Glutamatergic neuron (in vitro differentiated cells): Measurements from ENCODE around the gene GRIK3. TPM values are rescaled to one million over a fixed set of nuclear protein-coding genes. Genes with fewer than 3 reads are reported as not detected.

Experiments
- DNase-seq: peaks from one replicate; pipeline ENCODE4 v3.0.0; 2022
- H3K27ac Mint-ChIP-seq: one replicate; pipeline ENCODE4 v1.8.0; 2020; ENCODE audit warnings: mild to moderate bottlenecking, mixed read lengths, inconsistent platforms; ENCODE audit not compliant: unreplicated experiment
- H3K27me3 Mint-ChIP-seq: one replicate; pipeline ENCODE4 v1.8.0; 2020; ENCODE audit warnings: mild to moderate bottlenecking, moderate library complexity, mixed read lengths, inconsistent platforms; ENCODE audit not compliant: unreplicated experiment
- H3K36me3 Mint-ChIP-seq: one replicate; pipeline ENCODE4 v1.8.0; 2020; ENCODE audit warnings: mild to moderate bottlenecking, mixed read lengths, inconsistent platforms; ENCODE audit not compliant: unreplicated experiment
- H3K4me1 Mint-ChIP-seq: one replicate; pipeline ENCODE4 v1.8.0; 2020; ENCODE audit warnings: mild to moderate bottlenecking, low read depth, mixed read lengths, inconsistent platforms; ENCODE audit not compliant: unreplicated experiment
- H3K4me3 Mint-ChIP-seq: one replicate; pipeline ENCODE4 v1.8.0; 2020; ENCODE audit warnings: mild to moderate bottlenecking, mixed read lengths, inconsistent platforms; ENCODE audit not compliant: unreplicated experiment
- H3K9me3 Mint-ChIP-seq: one replicate; pipeline ENCODE4 v1.8.0; 2020; ENCODE audit warnings: mild to moderate bottlenecking, moderate library complexity, mixed read lengths, inconsistent platforms; ENCODE audit not compliant: unreplicated experiment
- CTCF ChIP-seq: fragments of 200-600 bp; sonication (generic); IDR thresholded peaks from one replicate; pipeline ENCODE4 v1.5.0; 2021; ENCODE audit not compliant: partially characterized antibody, unreplicated experiment
- total RNA-seq: library from RNA; stranded (reverse); fragmentation: NEBNext Ultra II Directional; extraction: Animal tissue kit (Norgen Biotek cat#: 25700); gene quantifications from one replicate; pipeline ENCODE4 v1.2.1, GENCODE V29; 2021; ENCODE audit not compliant: unreplicated experiment

The GRIK3 gene
- total RNA-seq, 1 donor from 2014 or later, result 60.1 TPM

GRCh38 chr1:36807262-36807661, 227.1 kb downstream of the GRIK3 start:
- DNase-seq, result no peak
- Mint-ChIP-seq H3K27ac (no peak overlapping the region), H3K4me1 (no peaks in the 10 kb centered on the region), H3K4me3 (no peak overlapping the region), H3K27me3 (peaks cover 9% of the 10 kb centered on the region), H3K9me3 (peaks cover 6% of the 10 kb centered on the region), H3K36me3 (peaks cover 11% of the 10 kb centered on the region)
- TF ChIP-seq CTCF, result no peak

DNA sequence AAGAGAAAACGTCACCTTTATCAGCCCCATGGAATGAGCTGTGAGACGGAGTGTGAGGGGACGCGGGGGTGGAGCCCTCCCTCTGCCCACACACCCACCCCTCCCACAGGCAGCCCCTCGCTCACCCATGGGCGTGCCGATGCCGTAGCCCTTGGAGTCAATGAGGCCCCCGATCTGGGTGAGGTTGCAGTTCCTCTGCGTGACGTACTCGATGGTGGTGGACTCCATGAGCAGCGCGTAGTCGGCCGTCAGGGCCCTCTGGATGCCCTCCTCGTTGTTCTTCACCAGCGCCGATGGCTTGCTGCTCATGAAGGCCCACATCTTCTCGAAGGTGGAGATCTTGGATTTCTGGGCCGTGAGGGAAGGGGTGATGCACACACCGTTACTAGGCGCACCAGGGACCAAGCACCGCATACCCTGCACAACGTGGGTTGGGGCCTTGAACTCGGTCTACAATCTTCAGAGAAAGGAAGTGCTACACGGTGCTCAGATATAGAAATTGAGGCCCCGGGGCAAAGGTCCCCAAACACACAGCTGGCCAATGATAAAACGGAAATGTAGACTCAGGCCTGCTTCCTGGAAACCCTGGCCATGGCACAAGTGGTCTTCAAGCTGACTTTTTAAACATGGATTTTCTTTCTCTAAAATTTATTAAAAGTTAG, 228.2 kb downstream of the GRIK3 start:
- Mint-ChIP-seq H3K27me3 (peaks cover 9% of the 10 kb centered on the region), H3K4me3 (no peak overlapping the region), H3K4me1 (no peaks in the 10 kb centered on the region), H3K27ac (no peak overlapping the region), H3K36me3 (peaks cover 11% of the 10 kb centered on the region), H3K9me3 (peaks cover 6% of the 10 kb centered on the region)
- DNase-seq, result no peak
- no peak for TF ChIP-seq CTCF

DNA sequence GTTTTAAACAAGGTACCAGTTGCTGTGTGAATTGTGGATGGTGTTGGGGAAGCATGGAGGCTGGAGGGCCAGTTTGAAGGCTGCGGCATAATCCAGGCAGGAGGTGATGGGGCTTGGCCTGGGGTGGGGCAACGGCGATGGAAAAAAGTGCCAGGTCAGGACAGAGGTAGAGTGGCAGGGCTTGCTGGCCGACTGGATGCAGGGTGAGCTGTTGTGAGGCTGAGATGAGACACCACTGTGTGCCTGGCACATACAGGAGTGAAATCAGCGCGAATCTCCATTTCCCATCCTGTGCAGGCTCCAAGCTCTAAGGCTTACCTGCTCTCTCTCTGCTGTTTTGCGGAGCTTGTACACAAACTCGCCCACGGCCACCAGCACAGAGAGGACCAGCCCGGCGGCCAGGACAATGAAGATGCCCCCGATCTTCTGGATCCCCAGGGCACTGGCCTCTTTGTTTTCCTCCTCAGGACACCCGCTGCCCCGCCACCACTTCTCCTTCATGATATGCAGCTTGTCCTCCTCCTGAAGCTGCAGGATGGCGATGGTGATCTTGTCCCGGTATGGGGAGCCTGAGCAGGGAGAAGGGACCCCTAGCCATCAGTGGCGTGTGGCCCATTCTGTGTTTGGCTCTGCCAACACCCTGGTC, 229.5 kb downstream of the GRIK3 start:
- Mint-ChIP-seq H3K27ac (no peak overlapping the region), H3K4me1 (no peaks in the 10 kb centered on the region), H3K4me3 (no peak overlapping the region), H3K36me3 (peaks cover 11% of the 10 kb centered on the region), H3K9me3 (peaks cover 9% of the 10 kb centered on the region), H3K27me3 (peaks cover 11% of the 10 kb centered on the region)
- DNase-seq, result no peak
- no peak for TF ChIP-seq CTCF

- Mint-ChIP-seq H3K4me1 (no peaks in the 10 kb centered on the region), H3K4me3 (no peak overlapping the region), H3K27me3 (peaks cover 11% of the 10 kb centered on the region), H3K27ac (no peak overlapping the region), H3K36me3 (peaks cover 8% of the 10 kb centered on the region), H3K9me3 (peaks cover 7% of the 10 kb centered on the region)
- DNase-seq, result no peak
- no peak for TF ChIP-seq CTCF
Observed at GRCh38 chr1:36803868-36804570, 230.3 kb downstream of the GRIK3 start.

- Mint-ChIP-seq H3K36me3 (peaks cover 5% of the 10 kb centered on the region), H3K27me3 (peaks cover 7% of the 10 kb centered on the region), H3K27ac (no peak overlapping the region), H3K9me3 (peaks cover 7% of the 10 kb centered on the region), H3K4me1 (no peaks in the 10 kb centered on the region), H3K4me3 (no peak overlapping the region)
- DNase-seq, result no peak
- no peak for TF ChIP-seq CTCF
Observed at GRCh38 chr1:36802018-36802417, 232.3 kb downstream of the GRIK3 start.
